Type B pancreatic cell (in vitro differentiated cells): ENCODE data around the gene IYD. TPM values are rescaled to one million over a fixed set of nuclear protein-coding genes. Genes with fewer than 3 reads are reported as not detected.
A peak's percentile ranks its signal among the peaks of the same experiment; 100 is the strongest.

Experiments
- DNase-seq: peaks from one replicate; pipeline ENCODE4 v3.0.0; 2021; ENCODE audit warnings: mixed read lengths; ENCODE audit not compliant: unreplicated experiment; ENCODE audit errors: extremely low spot score
- H3K27ac Mint-ChIP-seq: 2 replicates; pipeline ENCODE4 v1.8.0; 2021; ENCODE audit warnings: mild to moderate bottlenecking, mixed read lengths
- H3K27me3 Mint-ChIP-seq: 2 replicates; pipeline ENCODE4 v1.8.0; 2021; ENCODE audit warnings: mixed read lengths
- H3K36me3 Mint-ChIP-seq: 2 replicates; pipeline ENCODE4 v1.8.0; 2021; ENCODE audit warnings: mixed read lengths
- H3K4me1 Mint-ChIP-seq: one replicate; pipeline ENCODE4 v1.8.0; 2021; ENCODE audit warnings: mixed read lengths; ENCODE audit not compliant: unreplicated experiment
- H3K4me3 Mint-ChIP-seq: 2 replicates; pipeline ENCODE4 v1.8.0; 2021; ENCODE audit warnings: mild to moderate bottlenecking, mixed read lengths
- H3K9me3 Mint-ChIP-seq: 2 replicates; pipeline ENCODE4 v1.8.0; 2021; ENCODE audit warnings: mixed read lengths
- total RNA-seq: library from RNA; stranded (reverse); gene quantifications from 2 replicates; pipeline ENCODE4 v1.2.1, GENCODE V29; 2021; ENCODE audit warnings: low replicate concordance
- TF ChIP-seq, protein P1 (sequence below): fragments of 200-600 bp; sonication (generic); conservative IDR thresholded peaks from 2 replicates; pipeline ENCODE4 v1.5.0; 2021; ENCODE audit warnings: antibody characterized with exemption, mild to moderate bottlenecking

The IYD gene
- total RNA-seq, 1 donor from 2014 or later = 0.24 TPM

DNA sequence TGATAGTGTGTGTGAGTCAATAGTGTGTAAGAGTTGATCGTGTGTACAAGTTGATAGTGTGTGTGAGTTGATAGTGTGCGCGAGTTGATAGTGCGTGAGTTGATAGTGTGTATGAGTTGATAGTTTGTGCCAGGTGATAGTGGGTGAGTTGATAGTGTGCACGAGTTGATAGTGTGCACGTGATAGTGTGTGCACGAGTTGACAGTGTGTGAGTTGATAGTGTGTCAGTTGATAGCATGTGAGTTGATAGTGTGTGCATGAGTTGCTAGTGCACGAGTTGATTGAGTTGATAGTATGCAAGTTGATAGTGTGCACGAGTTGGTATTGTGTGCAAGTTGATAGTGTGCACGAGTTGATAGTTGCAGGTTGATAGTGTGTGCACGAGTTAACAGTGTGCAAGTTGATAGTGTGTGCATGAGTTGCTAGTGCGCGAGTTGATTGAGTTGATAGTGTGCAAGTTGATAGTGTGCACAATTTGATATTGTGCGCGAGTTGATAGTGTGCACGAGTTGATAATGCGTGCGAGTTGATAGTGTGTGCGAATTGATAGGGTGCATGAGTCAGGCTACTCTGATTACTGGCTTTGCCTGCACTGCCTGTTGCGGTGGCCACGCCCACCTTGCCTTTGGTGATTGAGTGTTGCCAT lies 35.8 kb upstream of the IYD start:
- Mint-ChIP-seq H3K36me3 (no peaks in the 10 kb centered on the region), H3K27ac (no peak overlapping the region), H3K9me3 (no peaks in the 10 kb centered on the region), H3K4me1 (peaks cover 16% of the 10 kb centered on the region), H3K4me3 (no peak overlapping the region), H3K27me3 (no peaks in the 10 kb centered on the region)
- TF ChIP-seq, protein P1, sequence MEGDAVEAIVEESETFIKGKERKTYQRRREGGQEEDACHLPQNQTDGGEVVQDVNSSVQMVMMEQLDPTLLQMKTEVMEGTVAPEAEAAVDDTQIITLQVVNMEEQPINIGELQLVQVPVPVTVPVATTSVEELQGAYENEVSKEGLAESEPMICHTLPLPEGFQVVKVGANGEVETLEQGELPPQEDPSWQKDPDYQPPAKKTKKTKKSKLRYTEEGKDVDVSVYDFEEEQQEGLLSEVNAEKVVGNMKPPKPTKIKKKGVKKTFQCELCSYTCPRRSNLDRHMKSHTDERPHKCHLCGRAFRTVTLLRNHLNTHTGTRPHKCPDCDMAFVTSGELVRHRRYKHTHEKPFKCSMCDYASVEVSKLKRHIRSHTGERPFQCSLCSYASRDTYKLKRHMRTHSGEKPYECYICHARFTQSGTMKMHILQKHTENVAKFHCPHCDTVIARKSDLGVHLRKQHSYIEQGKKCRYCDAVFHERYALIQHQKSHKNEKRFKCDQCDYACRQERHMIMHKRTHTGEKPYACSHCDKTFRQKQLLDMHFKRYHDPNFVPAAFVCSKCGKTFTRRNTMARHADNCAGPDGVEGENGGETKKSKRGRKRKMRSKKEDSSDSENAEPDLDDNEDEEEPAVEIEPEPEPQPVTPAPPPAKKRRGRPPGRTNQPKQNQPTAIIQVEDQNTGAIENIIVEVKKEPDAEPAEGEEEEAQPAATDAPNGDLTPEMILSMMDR = no peak
- no peak for DNase-seq

DNA sequence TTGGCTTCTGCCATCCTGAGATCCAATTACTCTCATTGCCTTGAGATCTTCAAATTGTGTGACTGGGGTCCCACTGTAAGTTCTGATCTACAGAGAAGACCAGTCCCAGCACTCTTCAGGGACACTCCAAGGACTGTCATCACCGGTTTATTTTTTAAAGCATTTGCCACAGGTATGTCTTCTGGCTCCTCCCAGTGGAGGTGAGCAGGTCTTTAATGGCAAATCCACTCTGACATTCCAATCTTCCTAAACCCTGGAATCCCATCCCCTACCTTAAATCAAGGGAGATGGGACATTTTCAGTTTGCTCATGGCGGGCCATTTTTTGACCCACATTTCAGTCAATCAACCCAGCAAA lies 35.2 kb upstream of the IYD start:
- H3K4me1 Mint-ChIP-seq = peaks cover 16% of the 10 kb centered on the region
- no peak for DNase-seq
- TF ChIP-seq, protein P1 = no peak
- H3K27ac Mint-ChIP-seq = no peak overlapping the region
- no peak overlapping the region for H3K4me3 Mint-ChIP-seq
- no peaks in the 10 kb centered on the region for H3K9me3 Mint-ChIP-seq
- no peaks in the 10 kb centered on the region for H3K27me3 Mint-ChIP-seq
- H3K36me3 Mint-ChIP-seq = no peaks in the 10 kb centered on the region

DNA sequence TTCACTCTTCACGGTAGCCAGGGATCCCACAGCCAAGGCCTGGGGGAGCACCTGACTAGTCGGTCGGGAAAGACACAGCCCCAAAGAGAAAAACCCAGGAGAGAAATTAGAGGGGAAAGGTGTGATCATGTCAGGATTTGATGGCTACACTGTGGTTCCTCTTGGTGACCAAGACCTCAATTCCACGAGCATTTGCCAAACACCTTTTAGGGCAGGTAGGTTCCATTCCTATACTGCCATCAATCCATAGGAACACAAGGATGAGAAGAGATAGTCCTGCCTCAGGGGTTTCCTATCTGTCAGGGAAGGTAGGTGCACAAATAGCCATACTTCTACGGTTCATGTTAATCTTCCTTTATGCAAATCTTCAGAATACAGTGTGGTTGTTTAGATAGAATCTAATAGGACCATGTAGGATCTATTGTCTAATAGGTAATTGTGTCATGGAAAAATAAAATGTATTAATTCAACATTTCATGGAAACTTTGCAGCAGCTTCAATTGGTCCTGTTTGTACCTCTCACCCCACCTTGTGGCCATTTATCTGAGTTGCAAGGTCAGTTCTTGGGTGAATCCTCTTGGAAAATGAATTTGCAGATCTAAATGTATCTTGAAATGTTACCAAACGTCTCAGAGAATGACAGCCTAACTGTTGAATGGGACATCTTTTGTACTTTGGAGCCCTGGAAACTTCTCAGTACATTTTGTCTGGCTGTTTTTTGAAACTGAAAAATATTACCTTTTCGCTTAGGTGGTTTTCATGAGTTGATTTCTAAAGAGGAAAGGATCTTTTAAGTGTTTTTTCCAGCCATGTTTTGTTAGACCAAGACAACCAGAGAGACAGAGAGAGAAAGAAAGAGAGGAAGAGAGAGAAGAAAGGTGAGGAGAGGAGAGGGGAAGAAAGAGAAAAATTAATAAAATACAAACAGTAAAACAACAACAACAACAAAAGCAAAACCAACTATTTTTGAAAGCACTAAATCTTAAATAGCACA lies 33.7 kb upstream of the IYD start:
- Mint-ChIP-seq H3K4me3 (no peak overlapping the region), H3K4me1 (peaks cover 16% of the 10 kb centered on the region), H3K27ac (peak overlapping the region; percentile 58), H3K27me3 (no peaks in the 10 kb centered on the region), H3K9me3 (no peaks in the 10 kb centered on the region), H3K36me3 (no peaks in the 10 kb centered on the region)
- TF ChIP-seq, protein P1 = peak; percentile 91
- no peak for DNase-seq

DNA sequence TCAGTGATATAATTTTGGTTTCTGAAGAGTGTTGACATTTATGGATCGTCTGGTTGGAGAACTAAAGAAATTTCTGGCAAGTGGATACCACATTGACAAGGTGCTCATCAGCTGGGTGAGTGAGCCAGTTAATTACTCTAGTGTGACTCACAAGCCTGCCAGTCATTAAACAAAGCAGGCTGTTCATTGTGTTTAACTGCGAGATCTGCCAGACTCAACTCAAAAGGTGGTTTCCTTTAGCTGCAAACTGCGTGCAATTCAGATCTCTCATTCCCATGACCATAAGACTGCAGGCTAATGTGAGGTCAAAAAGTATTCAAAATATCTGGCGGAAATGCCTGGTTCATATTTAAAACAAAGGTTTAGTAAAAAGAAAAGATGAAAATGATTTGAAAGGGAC lies 32.5 kb upstream of the IYD start:
- Mint-ChIP-seq H3K36me3 (no peaks in the 10 kb centered on the region), H3K27ac (no peak overlapping the region), H3K4me3 (no peak overlapping the region), H3K4me1 (peaks cover 16% of the 10 kb centered on the region), H3K27me3 (no peaks in the 10 kb centered on the region), H3K9me3 (no peaks in the 10 kb centered on the region)
- TF ChIP-seq, protein P1 = no peak
- DNase-seq = no peak

DNA sequence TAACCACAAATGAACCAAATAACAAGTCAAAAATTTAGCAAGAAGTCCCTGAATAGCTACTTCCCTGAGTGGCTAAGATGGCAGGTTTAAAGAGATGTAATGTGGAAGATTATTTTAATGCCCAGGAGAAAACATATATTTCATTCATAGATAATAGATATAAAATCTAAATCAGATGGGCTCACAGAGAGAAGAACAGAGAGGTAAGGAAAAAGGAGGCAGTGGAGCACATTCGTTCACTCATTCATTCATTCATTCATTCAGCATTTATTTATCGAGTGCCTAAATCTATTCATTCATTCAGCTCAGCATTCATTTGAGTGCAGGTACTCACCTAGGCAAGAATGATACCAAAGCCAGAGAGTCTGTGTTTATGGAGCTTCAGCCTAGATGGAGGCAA lies 32.1 kb upstream of the IYD start:
- H3K36me3 Mint-ChIP-seq = no peaks in the 10 kb centered on the region
- H3K27ac Mint-ChIP-seq = no peak overlapping the region
- TF ChIP-seq, protein P1 = no peak
- no peaks in the 10 kb centered on the region for H3K27me3 Mint-ChIP-seq
- H3K4me1 Mint-ChIP-seq = peaks cover 16% of the 10 kb centered on the region
- no peak overlapping the region for H3K4me3 Mint-ChIP-seq
- DNase-seq = no peak
- H3K9me3 Mint-ChIP-seq = no peaks in the 10 kb centered on the region
